HG03280 (cell line): ENCODE results near the gene TSEN15.
"Not testable (repeated sequence)": the region's sequence is repeated elsewhere in the genome, so short reads cannot be mapped to it uniquely, and the experiment has no call there.

Experiments used
- ATAC-seq: cut with Tn5 transposase; IDR thresholded peaks from one replicate; pipeline ENCODE4 v1.9.1; 2021; ENCODE audit warnings: mild to moderate bottlenecking, moderate library complexity; ENCODE audit not compliant: unreplicated experiment

The TSEN15 gene

DNA sequence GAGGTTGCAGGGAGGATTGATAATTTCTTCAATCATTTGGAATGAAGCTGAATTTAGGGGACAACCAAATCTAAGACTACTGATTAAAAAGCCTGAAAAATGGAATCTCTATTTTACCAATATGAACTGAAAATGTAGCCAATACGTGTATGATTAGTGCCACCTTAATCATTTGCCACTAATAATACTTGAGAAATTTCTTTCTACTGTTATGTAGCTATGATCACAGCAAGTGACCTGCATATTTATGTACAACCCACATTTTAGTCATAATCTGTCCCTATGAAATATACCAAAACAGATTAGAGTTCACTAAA, 20.5 kb upstream of the TSEN15 start:
- ATAC-seq: no peak

DNA sequence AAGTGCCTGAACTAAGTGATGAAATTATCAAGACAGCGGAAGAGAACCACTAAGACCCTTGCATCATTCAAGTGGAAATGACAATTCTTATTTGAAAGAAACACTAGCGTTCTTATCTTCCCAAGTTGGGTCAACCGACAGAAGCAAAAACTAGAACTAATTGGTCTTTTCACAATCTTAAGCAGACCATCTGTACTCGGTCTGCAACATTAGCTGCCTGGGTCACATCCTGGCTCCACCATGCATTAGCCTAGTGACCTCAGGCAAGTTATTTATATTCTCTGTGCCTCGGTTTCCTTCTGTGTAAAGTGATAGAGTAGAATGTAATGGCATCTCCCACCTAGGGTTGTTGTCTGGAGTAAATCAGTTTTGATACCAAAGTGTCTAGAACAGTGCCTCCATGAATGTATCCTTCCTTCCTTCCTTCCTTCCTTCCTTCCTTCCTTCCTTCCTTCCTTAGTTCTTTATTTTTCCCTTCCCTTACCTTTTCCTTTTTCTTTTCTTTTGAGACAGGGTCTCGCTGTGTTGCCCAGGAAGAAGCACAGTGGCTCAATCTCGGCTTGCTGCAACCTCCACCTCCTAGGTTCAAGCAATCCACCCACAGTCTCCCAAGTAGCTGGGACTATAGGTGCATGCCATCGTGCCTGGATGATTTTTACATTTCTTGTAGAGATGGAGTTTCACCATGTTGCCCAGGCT, 20.0 kb upstream of the TSEN15 start:
- ATAC-seq: no peak

DNA sequence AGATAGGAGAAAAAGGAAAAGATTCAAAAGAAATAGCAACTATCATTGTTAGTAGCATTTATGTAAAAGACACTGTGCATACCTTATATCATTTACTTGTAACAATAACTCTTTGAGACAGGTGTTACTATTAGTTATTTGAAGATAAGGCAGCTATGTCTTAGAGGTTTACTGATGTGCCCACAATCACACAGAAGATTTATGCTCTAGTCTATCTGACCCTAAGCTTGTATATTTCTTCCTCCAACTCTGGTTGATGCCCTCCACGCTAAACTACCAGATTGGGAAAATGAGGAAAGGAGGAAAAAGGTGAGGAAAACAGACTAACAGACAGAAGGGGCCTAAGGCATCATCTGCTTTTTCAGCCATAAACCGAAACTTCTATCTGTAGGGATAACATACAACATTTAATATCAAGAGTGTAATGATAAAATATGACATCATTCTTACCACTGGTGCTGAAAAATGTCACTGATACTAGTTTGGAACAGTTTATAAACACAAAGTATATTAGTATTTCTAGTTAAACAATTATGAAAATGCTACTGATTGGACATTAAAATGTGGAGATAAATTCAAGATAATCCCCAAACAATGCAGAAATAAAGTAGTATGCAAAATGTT, 19.1 kb upstream of the TSEN15 start:
- no peak for ATAC-seq

- ATAC-seq: no peak
Measured at GRCh38 chr1:184032930-184033418, 18.6 kb upstream of the TSEN15 start.

DNA sequence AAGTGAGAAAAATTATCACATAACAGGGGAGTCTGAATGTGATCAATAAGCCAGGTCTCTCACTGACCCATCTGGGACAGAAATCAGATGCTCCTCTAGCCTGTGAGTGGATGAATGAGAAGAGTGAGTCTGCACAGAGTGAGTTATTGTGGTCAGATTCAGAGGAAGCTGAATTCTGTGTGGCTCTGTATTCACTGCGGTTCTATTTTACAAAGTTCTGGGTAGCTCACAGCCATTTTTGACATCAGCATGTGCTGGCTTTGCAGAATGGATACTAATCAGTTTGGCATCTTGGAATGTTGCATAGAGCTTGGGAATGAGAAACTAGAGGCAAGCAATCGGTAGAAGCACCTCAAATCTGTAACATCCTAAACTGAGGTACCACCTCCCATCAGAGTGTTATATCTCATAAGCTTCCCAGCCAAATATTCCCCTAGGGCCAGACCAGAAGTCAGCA, 17.8 kb upstream of the TSEN15 start:
- no peak for ATAC-seq

GRCh38 chr1:184034761-184035379, 16.7 kb upstream of the TSEN15 start:
- no peak for ATAC-seq

DNA sequence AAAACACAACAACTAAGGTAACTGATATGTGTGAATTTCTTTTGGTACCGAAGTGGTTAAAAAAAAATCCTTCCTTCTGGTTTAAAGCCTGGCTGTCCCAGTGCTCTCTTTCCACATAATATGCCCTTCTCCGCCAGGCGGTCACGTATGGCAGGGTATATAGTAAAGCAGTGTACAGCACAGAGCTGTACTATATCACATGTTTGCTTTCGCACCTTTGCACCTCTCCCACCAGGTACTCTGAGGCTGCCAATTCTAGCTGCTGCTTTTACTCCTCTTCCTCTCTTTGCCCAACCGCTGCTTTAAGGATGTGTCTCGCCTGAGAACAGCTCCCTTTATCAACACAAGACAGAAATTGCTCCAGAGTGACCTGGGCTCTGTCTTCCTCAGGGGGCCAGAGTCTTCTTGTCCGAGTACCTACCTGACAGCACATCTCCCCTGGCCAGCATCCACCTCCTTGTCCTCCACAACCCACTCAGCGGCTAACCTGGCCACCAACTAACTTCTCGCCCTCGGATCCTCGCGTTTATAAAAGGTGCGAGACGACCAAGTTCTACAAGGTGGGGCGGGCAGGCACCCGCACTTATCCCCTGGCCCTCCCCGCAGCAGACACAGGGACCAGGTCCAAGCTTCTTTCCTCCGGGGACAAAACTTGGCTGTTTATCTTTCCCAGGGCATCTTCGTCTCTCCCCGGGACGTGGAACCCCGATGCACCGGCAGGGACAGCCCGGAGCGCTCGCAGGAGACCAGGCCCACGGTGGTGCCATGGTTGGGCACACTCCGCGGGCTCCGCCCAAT, 15.6 kb upstream of the TSEN15 start:
- no peak for ATAC-seq

DNA sequence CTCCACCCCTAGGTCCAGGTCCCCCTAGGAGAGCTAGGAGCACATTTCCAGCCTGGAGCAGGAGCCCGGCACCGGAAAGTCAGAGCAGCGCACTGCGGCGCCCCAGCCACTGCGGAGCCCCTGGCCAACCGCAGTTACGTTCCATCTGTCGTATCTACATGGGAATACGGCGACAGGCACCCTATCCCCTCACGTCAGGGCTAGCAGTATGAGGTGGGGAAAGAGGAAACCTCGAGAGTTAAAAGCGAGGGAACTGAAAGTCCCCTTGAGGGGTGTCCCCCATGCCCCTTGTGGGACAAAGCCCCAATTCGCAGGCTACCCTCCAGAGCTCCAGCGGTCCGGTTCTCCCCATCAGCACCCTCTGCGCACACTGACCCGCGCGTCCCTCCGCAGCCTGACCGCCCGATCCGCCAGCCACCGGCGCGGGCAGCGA, 15.0 kb upstream of the TSEN15 start:
- no peak for ATAC-seq

DNA sequence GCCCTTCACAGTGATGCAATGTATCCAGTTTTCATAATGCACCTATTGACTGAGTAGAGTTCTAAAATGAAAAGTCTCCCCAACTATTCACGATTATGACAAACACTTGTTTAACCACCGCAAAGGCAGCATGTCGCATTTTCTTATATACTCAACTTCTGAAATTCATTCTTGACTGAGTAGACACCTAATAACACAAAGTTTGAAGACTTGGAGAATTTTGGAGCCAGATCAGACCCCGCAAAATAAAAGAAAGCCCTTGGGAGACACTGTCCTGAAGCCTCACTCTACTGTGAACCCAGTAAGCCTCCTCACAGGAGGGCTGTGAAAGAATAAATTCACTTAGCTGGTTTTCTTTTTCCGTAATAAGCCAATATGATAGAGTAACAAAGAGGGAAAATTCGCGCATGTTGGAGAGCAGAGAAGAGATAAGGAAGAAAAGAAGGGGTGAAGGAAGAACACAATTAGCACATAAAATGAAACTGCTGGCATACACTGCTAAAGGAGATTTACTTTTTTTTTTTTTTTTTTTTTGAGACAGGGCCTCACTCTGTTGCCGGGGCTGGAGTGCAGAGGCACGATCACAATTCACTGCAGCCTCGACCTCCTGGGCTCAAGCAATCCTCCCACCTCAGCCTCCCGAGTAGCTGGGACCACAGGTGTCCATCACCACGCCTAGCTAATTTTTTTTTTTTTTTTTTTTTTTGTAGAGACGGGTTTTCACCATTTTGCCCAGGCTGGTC, 13.5 kb upstream of the TSEN15 start:
- ATAC-seq: no peak

- no peak for ATAC-seq
Measured at GRCh38 chr1:184039126-184039525, 12.4 kb upstream of the TSEN15 start.

- no peak for ATAC-seq
Measured at GRCh38 chr1:184041731-184042130, 9.8 kb upstream of the TSEN15 start.

DNA sequence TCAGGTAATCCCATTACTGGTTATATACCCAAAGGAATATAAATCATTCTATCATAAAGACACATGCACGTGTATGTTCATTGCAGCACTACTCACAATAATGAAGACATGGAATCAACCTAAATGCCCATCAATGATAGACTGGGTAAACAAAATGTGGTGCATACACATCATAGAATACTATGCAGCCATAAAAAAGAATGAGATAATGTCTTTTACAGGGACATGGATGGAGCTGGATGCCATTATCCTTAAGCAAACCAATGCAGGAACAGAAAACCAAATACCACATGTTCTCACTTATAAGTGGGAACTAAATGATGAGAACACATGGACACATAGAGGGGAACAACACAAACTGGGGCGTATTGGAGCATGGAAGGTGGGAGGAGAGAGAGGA, 8.2 kb upstream of the TSEN15 start:
- not testable (repeated sequence) for ATAC-seq

DNA sequence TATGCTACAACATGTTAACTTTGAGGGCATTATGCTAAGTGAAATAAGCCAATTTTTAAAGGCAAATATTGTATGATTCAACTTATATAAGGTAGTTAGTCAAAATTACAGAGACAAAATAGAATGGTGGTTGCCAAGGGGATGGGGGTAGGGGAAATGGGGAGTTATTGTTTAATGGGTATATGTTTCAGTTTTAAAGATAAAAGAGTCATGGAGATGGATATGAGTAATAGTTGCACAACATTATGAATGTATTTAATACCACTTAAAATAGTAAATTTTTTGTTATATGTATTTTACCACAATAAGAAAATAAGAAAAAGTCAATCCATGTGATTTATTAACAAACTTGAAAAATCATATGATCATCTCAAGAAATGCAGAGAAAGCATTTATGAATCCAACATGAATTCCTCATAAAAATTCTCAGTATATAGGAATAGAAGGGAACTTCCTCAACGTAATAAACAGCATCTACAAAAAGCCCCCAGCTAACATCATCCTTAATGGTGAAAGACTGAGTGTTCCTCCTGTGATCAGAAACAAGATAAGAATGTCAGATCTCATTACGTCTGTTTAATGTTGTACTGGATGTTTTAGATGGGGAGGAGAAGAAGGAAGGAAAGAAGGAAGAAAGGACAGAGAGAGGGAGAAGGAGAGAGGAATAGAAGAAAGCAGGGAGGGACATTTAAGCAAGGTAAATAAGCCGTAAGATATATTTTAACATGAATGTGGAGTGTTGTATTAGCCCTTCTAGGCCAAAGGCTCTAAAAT, 6.7 kb upstream of the TSEN15 start:
- no peak for ATAC-seq

- not testable (repeated sequence) for ATAC-seq
Measured at GRCh38 chr1:184047541-184047940, 4.0 kb upstream of the TSEN15 start.

DNA sequence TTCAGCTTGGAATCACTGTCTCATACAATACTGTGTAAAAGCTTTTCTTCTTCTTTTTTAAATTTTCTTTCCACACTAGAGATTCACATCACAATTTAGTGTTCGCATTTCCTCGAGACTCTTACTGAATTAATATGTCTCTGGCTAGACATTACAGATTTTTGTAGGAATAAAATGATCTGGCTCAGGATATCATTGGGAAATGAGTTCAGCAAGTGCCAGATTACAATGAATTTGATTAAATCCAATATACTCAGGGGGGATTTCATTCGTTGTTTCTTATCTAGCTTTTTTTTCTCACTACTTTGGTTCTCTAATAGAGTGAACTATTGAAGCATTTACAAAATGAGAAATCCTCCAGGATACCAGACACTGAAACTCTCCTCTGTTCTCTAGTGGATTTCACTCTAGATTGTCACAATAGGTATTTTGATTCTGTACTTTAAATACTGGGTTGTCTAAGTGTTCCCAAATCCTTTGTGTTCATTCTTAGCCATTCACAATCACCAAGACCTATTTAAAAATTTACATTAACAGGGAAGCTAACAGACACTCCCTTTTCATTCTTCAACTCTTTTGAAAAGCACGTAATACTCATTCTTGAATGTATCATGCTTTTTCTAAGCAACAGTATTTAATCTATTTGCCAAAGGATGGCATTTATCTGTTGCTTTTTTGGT, 2.8 kb upstream of the TSEN15 start:
- no peak for ATAC-seq

DNA sequence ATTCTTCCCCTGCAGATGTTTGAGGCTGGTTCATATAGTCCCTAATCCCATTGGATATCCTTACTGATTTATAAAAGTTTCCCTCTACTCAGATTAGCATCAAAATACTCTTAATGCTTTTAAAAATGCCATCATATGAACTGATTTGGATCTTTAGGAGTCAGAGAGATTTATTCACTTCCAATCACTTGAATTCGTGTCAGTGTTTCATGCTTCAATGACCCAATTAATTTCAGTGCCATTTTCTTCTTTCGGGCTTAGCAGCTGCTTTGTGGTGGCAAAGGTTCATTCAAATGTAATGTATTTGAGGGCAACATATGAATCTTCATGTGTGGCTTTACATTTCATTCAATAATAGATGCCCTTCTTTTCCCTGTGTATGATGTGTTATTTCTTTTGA, 2.2 kb upstream of the TSEN15 start:
- ATAC-seq: no peak

DNA sequence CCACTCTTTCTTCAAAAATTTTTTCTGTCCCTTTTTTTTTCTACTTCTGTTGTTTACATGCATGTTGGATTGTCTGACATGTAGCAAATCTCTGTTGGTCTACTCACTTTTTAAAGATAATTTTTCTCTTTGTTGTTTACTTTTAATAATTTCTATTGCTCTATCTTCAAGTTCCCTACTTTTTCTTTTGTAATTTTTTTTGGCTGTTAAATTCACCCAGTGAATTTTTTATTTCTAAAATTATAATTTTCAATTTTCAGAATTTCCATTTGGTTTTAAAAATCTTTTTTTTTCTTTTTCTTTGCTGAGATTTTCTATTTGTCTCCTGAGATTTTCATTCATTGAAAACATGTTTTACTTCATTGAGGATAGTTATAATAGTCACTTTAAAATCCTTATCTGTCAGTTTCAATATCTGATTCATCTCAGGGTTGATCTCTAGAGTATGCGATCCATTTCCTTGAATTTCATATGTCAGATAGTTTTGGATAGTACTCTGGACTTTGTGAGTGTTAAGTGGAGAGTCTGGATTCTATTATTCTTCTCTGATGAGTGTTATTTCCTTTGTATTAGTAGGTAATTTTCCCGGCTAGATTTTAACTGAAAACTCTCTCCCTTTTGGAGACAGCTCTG, 1.6 kb upstream of the TSEN15 start:
- no peak for ATAC-seq

DNA sequence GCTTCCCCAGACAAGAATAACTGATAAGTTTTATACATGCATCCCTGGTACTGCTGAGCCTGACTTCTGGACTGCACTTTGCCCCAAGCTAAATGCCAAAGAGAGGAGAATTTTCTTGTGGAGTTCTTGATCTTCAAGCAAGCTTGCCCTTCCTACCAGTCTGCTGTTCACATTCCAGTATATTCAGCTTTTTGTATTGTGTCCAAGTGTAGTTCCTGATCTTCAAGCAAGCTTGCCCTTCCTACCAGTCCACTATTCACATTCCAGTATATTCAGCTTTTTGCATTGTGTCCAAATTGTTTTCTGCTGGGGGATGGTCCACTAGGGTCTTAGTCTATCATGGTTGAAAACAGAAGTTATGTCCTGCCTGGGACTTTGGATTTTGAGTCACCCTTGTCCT, 894 bp upstream of the TSEN15 start:
- no peak for ATAC-seq

GRCh38 chr1:184051138-184051484, 419 bp upstream of the TSEN15 start:
- no peak for ATAC-seq
